Measurements from ENCODE around the gene OTOP3.

- TF ChIP-seq GATA2 (IDR thresholded peaks at IDR 0.05; ENCODE audit: low read depth, low read length), result no peak
- no peak for TF ChIP-seq GATA3 (IDR thresholded peaks at IDR 0.05; ENCODE audit: low read depth, low read length)
These were observed 5.1 kb upstream of the OTOP3 start for GRCh38 chr17:74930535-74931036.

All from SH-SY5Y (cell line).